Measurements from ENCODE around the gene CACNA1C.

The CACNA1C gene

GRCh38 chr12:2453076-2453760, 400.4 kb downstream of the CACNA1C start:
- Histone ChIP-seq H3K27ac (ENCODE audit: low read depth, low read length) (no peak overlapping the region), H3K36me3 (ENCODE audit: control insufficient read depth in 5 of 5, insufficient read depth in 5 of 5, low read length in 5 of 5) (no peaks in the 10 kb centered on the region)

DNA sequence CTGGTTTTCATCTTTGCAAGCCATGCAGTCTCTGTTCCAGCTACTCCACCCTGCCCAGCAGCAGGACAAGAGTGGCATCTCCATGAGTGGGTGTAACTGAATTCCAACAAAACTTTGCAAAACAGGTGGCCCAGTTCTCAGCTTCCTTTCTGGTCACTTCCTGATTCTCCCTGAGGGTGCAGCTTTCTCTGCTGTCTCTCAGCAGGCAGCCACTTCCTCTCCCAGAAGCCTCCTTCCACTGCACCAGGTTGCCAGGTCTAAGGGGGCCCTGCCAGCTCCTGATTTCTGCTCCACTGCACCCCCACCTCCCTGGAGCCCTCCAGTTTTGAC, 400.9 kb downstream of the CACNA1C start:
- Histone ChIP-seq H3K9me3 (ENCODE audit: control insufficient read depth in 5 of 5, low read length in 5 of 5) (no peaks in the 10 kb centered on the region), H3K9ac (ENCODE audit: low read length in 5 of 5) (no peak overlapping the region), H3K27ac (ENCODE audit: low read depth, low read length) (no peak overlapping the region), H3K4me1 (ENCODE audit: control insufficient read depth in 5 of 5, insufficient read depth in 5 of 5, low read length in 5 of 5) (peaks cover 6 to 50% (median 14%) of the 10 kb centered on the region in 5 donors), H3K4me3 (ENCODE audit: low read depth in 1 of 5, low read length in 5 of 5) (no peak overlapping the region), H3K36me3 (ENCODE audit: control insufficient read depth in 5 of 5, insufficient read depth in 5 of 5, low read length in 5 of 5) (no peaks in the 10 kb centered on the region), H3K27me3 (ENCODE audit: control insufficient read depth in 5 of 5, insufficient read depth in 4 of 5, low read length in 5 of 5) (no peaks in the 10 kb centered on the region)

More at GRCh38 chr12:2453076-2453760, 400.4 kb downstream of the CACNA1C start:
- H3K4me3 ChIP-seq (ENCODE audit: low read depth in 1 of 5, low read length in 5 of 5): no peak overlapping the region
- H3K9me3 ChIP-seq (ENCODE audit: control insufficient read depth in 5 of 5, low read length in 5 of 5): no peaks in the 10 kb centered on the region
- no peak overlapping the region for H3K9ac ChIP-seq (ENCODE audit: low read length in 5 of 5)
- peaks cover 4 to 45% (median 14%) of the 10 kb centered on the region in 5 donors for H3K4me1 ChIP-seq (ENCODE audit: control insufficient read depth in 5 of 5, insufficient read depth in 5 of 5, low read length in 5 of 5)
- no peaks in the 10 kb centered on the region for H3K27me3 ChIP-seq (ENCODE audit: control insufficient read depth in 5 of 5, insufficient read depth in 4 of 5, low read length in 5 of 5)

DNA sequence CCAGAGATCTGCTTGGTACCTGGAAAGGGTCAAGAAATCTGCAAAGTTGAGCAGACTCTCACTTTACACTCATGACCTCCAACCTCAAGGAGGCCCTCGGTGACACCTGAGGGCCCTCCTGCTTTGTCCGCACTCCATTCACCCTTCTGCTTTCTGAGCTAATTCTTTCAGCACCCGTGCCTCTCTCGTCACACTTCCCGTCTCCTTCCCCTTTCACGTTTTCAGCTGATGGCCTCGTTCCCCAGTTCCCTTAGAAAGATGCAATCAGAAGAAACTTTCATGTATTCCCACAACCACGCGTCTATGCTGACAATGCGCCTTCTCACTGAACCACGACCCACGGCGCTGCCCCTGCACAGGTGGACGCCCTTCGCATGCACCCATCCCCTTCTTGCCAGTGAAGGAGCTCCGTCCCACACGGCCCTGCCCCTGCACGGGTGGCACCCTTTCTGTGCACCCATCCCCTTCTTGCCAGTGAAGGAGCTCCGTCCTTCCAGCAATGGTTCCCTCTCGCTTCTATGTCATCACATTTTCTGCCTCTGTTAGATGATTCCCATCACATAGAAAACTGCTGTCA, 401.9 kb downstream of the CACNA1C start:
- H3K9me3 ChIP-seq (ENCODE audit: control insufficient read depth in 5 of 5, low read length in 5 of 5): no peaks in the 10 kb centered on the region
- H3K36me3 ChIP-seq (ENCODE audit: control insufficient read depth in 5 of 5, insufficient read depth in 5 of 5, low read length in 5 of 5): no peaks in the 10 kb centered on the region
- H3K27me3 ChIP-seq (ENCODE audit: control insufficient read depth in 5 of 5, insufficient read depth in 4 of 5, low read length in 5 of 5): no peaks in the 10 kb centered on the region
- H3K4me3 ChIP-seq (ENCODE audit: low read depth in 1 of 5, low read length in 5 of 5): no peak overlapping the region
- H3K27ac ChIP-seq (ENCODE audit: low read depth, low read length): no peak overlapping the region
- no peak overlapping the region for H3K9ac ChIP-seq (ENCODE audit: low read length in 5 of 5)
- H3K4me1 ChIP-seq (ENCODE audit: control insufficient read depth in 5 of 5, insufficient read depth in 5 of 5, low read length in 5 of 5): peaks cover 6 to 56% (median 14%) of the 10 kb centered on the region in 5 donors

DNA sequence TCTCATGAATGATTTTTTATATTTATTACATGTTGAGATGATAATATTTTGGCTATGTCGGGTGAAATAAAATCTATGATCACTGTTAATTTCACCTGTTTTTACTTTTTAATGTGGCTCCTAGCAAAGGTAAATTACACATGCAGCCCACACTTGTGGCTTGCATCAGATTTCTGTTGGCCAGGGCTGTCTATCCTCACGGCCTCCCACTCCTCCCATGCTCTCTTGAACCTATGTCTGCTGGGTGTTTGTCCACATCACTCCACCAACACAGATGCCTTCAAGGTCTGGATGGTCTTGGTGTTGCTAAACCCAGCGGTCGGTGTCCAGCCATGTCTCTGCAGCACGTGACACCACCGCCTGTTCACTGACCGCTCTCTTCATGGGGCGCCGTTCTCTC, 402.6 kb downstream of the CACNA1C start:
- no peaks in the 10 kb centered on the region for H3K27me3 ChIP-seq (ENCODE audit: control insufficient read depth in 5 of 5, insufficient read depth in 4 of 5, low read length in 5 of 5)
- H3K4me3 ChIP-seq (ENCODE audit: low read depth in 1 of 5, low read length in 5 of 5): no peak overlapping the region
- no peak overlapping the region for H3K9ac ChIP-seq (ENCODE audit: low read length in 5 of 5)
- no peaks in the 10 kb centered on the region for H3K9me3 ChIP-seq (ENCODE audit: control insufficient read depth in 5 of 5, low read length in 5 of 5)
- no peaks in the 10 kb centered on the region for H3K36me3 ChIP-seq (ENCODE audit: control insufficient read depth in 5 of 5, insufficient read depth in 5 of 5, low read length in 5 of 5)
- H3K4me1 ChIP-seq (ENCODE audit: control insufficient read depth in 5 of 5, insufficient read depth in 5 of 5, low read length in 5 of 5): peaks cover 6 to 54% (median 14%) of the 10 kb centered on the region in 5 donors
- H3K27ac ChIP-seq (ENCODE audit: low read depth, low read length): no peak overlapping the region

- Histone ChIP-seq H3K27me3 (ENCODE audit: control insufficient read depth in 5 of 5, insufficient read depth in 4 of 5, low read length in 5 of 5) (no peaks in the 10 kb centered on the region), H3K4me3 (ENCODE audit: low read depth in 1 of 5, low read length in 5 of 5) (no peak overlapping the region), H3K27ac (ENCODE audit: low read depth, low read length) (peak overlapping the region; percentile 11), H3K36me3 (ENCODE audit: control insufficient read depth in 5 of 5, insufficient read depth in 5 of 5, low read length in 5 of 5) (no peaks in the 10 kb centered on the region), H3K4me1 (ENCODE audit: control insufficient read depth in 5 of 5, insufficient read depth in 5 of 5, low read length in 5 of 5) (peaks cover 6 to 48% (median 14%) of the 10 kb centered on the region in 5 donors), H3K9me3 (ENCODE audit: control insufficient read depth in 5 of 5, low read length in 5 of 5) (no peaks in the 10 kb centered on the region), H3K9ac (ENCODE audit: low read length in 5 of 5) (no peak overlapping the region)
These were observed 403.5 kb downstream of the CACNA1C start for GRCh38 chr12:2456122-2456812.

DNA sequence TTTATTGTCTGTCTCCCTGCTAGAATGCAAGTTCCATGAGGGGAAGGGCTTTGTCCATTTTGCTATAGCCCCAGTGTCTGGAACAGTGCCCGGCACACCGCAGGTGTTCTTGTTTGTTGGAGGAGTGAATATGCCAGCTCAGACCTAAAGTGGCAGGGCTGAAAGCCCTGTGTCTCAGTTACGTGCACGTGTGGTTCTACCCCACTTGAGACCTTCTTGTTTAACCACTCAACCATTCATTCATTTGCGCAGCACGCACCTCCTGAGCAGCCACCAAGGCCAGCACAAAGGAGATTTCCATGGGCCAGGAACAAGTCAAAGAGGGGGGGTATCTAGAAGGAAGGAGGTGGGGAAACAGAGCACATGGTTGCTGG, 404.0 kb downstream of the CACNA1C start:
- H3K36me3 ChIP-seq (ENCODE audit: control insufficient read depth in 5 of 5, insufficient read depth in 5 of 5, low read length in 5 of 5): no peaks in the 10 kb centered on the region
- no peak overlapping the region for H3K9ac ChIP-seq (ENCODE audit: low read length in 5 of 5)
- H3K27ac ChIP-seq (ENCODE audit: low read depth, low read length): peak overlapping the region; percentile 11
- H3K4me3 ChIP-seq (ENCODE audit: low read depth in 1 of 5, low read length in 5 of 5): no peak overlapping the region
- H3K4me1 ChIP-seq (ENCODE audit: control insufficient read depth in 5 of 5, insufficient read depth in 5 of 5, low read length in 5 of 5): peaks cover 6 to 48% (median 14%) of the 10 kb centered on the region in 5 donors
- H3K9me3 ChIP-seq (ENCODE audit: control insufficient read depth in 5 of 5, low read length in 5 of 5): no peaks in the 10 kb centered on the region
- H3K27me3 ChIP-seq (ENCODE audit: control insufficient read depth in 5 of 5, insufficient read depth in 4 of 5, low read length in 5 of 5): no peaks in the 10 kb centered on the region

DNA sequence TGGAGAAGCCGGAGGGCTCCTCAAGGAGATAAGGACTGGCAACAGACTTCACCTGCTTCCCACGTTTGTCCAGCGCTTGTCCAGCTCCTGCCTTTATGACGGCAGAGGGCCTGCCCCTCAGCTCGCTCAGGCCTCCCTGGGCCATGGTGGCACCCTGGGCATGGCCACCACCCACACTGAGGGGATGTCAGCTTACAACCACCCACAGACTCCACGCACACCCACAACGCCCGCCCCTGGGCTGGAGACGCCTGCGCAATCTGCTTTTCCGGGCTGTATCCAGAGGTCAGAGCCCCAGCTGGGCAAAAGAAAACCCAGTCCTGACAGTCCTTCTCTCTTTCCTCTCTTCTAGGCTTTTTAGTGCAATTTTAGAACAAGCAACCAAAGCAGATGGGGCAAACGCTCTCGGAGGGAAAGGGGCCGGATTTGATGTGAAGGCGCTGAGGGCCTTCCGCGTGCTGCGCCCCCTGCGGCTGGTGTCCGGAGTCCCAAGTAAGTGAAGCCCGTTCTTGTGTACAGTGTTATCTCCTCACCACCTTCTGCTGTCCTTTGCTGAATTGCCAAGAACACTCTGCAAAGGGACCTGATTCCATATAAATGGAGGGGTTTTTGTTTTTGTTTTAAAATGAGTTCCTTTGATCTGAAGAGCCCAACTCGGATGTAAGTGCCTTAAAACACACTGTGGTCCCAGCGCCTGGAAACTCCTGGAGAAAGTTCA, 404.6 kb downstream of the CACNA1C start:
- peak overlapping the region; percentile 11 for H3K27ac ChIP-seq (ENCODE audit: low read depth, low read length)

GRCh38 chr12:2457933-2458414, 405.2 kb downstream of the CACNA1C start:
- no peaks in the 10 kb centered on the region for H3K27me3 ChIP-seq (ENCODE audit: control insufficient read depth in 5 of 5, insufficient read depth in 4 of 5, low read length in 5 of 5)
- peak overlapping the region; percentile 11 for H3K27ac ChIP-seq (ENCODE audit: low read depth, low read length)

More for the DNA sequence above, 404.6 kb downstream of the CACNA1C start:
- Histone ChIP-seq H3K9me3 (ENCODE audit: control insufficient read depth in 5 of 5, low read length in 5 of 5) (no peaks in the 10 kb centered on the region), H3K36me3 (ENCODE audit: control insufficient read depth in 5 of 5, insufficient read depth in 5 of 5, low read length in 5 of 5) (no peaks in the 10 kb centered on the region), H3K27me3 (ENCODE audit: control insufficient read depth in 5 of 5, insufficient read depth in 4 of 5, low read length in 5 of 5) (no peaks in the 10 kb centered on the region), H3K9ac (ENCODE audit: low read length in 5 of 5) (no peak overlapping the region), H3K4me3 (ENCODE audit: low read depth in 1 of 5, low read length in 5 of 5) (no peak overlapping the region), H3K4me1 (ENCODE audit: control insufficient read depth in 5 of 5, insufficient read depth in 5 of 5, low read length in 5 of 5) (peaks cover 6 to 48% (median 14%) of the 10 kb centered on the region in 5 donors)

GRCh38 chr12:2460051-2460670, 407.4 kb downstream of the CACNA1C start:
- Histone ChIP-seq H3K9me3 (ENCODE audit: control insufficient read depth in 5 of 5, low read length in 5 of 5) (no peaks in the 10 kb centered on the region), H3K27me3 (ENCODE audit: control insufficient read depth in 5 of 5, insufficient read depth in 4 of 5, low read length in 5 of 5) (no peaks in the 10 kb centered on the region), H3K4me3 (ENCODE audit: low read depth in 1 of 5, low read length in 5 of 5) (no peak overlapping the region), H3K9ac (ENCODE audit: low read length in 5 of 5) (no peak overlapping the region), H3K36me3 (ENCODE audit: control insufficient read depth in 5 of 5, insufficient read depth in 5 of 5, low read length in 5 of 5) (no peaks in the 10 kb centered on the region), H3K4me1 (ENCODE audit: control insufficient read depth in 5 of 5, insufficient read depth in 5 of 5, low read length in 5 of 5) (peaks cover 0 to 29% (median 3%) of the 10 kb centered on the region in 5 donors), H3K27ac (ENCODE audit: low read depth, low read length) (no peak overlapping the region)

More at GRCh38 chr12:2457933-2458414, 405.2 kb downstream of the CACNA1C start:
- no peaks in the 10 kb centered on the region for H3K9me3 ChIP-seq (ENCODE audit: control insufficient read depth in 5 of 5, low read length in 5 of 5)
- no peak overlapping the region for H3K9ac ChIP-seq (ENCODE audit: low read length in 5 of 5)
- H3K4me1 ChIP-seq (ENCODE audit: control insufficient read depth in 5 of 5, insufficient read depth in 5 of 5, low read length in 5 of 5): peaks cover 6 to 44% (median 10%) of the 10 kb centered on the region in 5 donors
- H3K4me3 ChIP-seq (ENCODE audit: low read depth in 1 of 5, low read length in 5 of 5): no peak overlapping the region
- H3K36me3 ChIP-seq (ENCODE audit: control insufficient read depth in 5 of 5, insufficient read depth in 5 of 5, low read length in 5 of 5): no peaks in the 10 kb centered on the region
